UCSD-AML1 (cell line): ENCODE measurements around the gene DOCK4.

Source experiments
- DNase-seq: peaks from one replicate; lab custom pipeline; 2025; ENCODE audit not compliant: unreplicated experiment; lab: John Stamatoyannopoulos, UW

DOCK4 gene

GRCh38 chr7:112190120-112190519 is 16.1 kb downstream of the DOCK4 start:
- DNase-seq: no peak

- DNase-seq: no peak
Measured at GRCh38 chr7:112189691-112190090, 16.5 kb downstream of the DOCK4 start.

DNA sequence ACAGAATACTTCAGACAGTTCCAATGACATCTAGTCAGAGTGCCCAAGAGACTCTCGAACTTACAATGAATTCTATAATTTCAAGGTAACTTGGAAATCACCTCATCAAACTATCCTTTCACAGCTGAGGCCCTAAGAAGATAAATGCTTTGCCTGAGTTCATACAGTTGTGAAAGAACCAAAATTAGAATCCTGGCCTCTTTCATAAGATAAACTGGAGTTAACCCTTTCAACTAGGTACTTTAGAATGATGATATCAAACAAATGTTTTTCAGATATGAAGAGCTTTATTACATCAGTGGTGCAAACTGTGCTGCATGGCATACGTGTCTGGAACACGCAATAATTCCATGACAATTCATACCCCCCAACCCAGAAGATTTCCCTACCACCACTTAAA is 17.9 kb downstream of the DOCK4 start:
- no peak for DNase-seq

- no peak for DNase-seq
Measured at GRCh38 chr7:112186300-112186699, 19.9 kb downstream of the DOCK4 start.

GRCh38 chr7:112185005-112185834 is 21.0 kb downstream of the DOCK4 start:
- DNase-seq: no peak

DNA sequence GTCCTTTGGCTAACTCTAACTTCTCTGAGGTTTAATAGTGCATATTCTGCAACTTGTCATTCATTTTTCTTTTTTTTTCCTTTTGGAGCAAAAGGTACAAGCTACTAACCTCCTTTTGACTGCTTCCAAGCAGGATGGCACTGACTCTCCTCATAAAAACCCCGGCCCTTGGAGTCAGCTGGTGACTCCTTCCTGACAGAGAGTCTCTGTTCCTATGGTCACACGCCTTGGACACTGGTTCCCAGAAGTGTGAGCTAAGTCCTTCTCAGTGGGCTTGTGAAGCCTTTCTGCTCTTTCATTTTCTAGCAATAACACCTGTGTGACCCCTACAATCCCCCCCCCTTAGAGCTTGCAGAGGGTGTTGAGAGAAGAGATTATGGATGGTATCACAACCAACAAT is 21.7 kb downstream of the DOCK4 start:
- DNase-seq: no peak

DNA sequence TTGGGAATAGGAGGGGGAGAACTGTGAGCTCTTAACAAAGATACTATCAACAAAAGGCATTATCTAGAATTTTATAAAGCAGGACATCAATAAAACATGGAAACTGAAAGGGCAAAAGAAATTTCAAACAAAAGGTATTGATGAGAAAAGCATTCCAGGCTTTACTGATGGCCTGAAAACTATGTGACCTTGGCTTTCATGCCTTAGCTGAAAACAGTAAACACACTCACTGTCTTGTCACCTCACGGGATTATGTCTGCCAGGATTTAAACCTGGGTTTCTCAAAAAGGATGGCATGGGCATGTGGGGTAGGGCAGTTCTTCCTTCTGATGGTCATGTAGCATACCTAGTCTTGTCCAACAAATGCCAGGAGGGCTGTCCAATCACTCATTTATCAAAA is 22.9 kb downstream of the DOCK4 start:
- no peak for DNase-seq

GRCh38 chr7:112182749-112183148 is 23.4 kb downstream of the DOCK4 start:
- no peak for DNase-seq

GRCh38 chr7:112180223-112180622 is 26.0 kb downstream of the DOCK4 start:
- DNase-seq: no peak

DNA sequence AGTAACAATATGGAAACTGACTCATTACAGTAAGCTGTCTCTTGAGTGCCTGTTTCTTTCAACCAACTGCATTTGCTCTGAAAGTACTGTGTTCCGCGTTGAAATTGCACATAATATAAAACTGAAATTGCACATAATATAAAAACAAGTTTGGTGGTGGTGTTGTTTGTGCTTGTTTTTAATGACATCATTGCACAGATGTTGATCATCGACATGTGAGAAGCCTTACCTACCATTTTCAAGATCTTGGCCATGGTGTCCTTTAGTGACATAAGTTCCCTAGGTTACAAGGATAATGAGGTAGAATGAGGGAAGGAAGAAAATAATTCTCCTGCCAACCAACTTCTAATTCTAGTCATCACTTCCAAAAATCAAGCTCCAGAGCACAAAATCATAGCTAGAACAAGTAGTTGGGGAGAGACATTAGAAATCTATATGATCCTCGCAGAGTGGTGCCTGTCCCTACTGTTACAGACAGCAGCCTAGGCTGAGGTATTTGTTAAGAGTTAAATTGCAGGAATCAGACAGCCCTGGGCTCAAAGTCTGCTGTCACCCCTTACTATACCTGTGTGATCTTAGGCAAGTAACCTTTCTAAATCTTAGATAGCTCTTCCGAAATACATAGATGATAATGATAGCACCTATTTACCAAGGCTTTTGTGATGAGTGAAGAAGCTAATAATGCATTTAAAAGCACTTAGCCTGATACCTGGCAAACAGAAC is 29.3 kb downstream of the DOCK4 start:
- DNase-seq: no peak

DNA sequence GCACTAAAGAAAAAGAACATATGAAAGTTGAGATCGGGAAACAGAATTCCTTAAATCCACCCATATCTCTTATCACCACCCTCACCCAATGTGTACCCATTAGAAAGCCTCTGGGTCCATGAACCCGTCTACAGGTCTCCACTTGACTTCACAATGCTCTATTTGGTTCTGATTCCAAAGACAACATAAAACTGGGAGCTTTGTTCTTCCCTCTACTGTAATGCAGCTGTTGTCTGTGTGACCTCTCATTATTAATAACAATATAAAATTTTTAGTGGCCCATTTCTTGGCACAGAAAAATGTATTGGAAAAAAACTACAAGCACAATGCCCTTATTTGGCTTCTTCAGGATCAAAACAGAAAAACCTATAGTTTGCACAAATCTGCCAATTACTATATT is 30.0 kb downstream of the DOCK4 start:
- DNase-seq: no peak

DNA sequence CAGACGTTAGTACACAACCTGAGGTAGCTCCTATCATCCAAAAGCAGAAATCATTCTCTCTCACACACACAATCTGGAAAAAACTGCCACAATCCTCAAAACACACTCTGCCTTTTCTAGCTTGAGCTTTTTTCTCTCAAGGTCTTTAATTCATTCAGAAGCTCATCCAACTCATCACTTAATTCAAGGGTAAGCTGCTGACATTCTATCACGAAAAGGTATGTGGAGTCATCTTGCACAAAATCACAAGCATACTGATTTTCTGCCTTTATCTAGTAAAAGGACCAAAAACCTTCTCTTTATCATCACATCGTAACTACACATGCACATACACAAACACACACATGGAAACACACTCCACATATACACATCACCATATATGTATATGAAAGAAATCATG is 32.0 kb downstream of the DOCK4 start:
- DNase-seq: no peak

DNA sequence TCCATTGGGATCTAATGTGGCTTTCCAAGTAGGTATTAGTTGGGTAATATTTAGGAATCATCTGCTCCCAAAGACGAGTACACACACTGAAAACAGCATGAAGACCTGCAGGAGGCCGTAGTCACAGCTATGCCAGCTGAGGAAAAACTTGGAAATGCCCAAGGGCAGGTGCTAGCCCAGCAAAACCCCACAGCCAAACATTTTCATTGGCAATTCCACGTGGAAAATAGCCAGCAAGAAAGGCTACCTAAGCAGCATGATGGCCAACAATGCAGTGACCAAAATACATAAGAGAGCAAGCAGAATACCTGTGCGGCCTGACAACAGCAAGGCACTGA is 32.7 kb downstream of the DOCK4 start:
- DNase-seq: no peak

DNA sequence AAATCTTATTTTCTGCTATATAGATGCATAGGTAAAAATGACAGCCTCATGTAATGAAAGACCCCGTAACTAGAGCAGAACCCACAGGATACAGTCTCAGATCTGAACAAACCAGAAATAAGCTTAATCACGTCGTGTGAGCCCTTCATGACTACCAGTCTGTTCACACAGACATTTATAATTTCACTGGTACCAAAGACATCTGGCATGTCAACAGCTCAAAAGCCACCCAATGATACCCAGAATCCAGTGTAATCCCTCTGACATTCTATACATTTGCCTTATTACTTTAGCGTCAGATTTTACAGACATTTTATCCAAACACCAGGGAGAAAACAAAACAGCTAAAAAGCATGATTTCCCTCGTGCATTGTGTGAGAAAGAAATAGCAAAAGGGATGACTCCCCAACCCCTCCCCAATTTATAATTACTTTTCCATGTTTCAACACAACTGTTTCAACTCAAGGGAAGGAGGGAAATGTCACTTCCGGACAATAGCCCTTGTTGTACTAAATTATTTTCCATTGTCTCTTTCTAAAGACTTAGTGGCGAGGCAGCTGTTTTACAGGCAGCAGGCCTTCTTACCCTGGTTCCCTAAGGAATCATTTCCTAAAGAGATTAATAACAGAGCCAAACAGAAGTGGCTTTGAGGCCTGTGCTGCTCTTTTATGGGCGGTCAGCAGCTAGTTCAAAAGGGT is 33.2 kb downstream of the DOCK4 start:
- no peak for DNase-seq

DNA sequence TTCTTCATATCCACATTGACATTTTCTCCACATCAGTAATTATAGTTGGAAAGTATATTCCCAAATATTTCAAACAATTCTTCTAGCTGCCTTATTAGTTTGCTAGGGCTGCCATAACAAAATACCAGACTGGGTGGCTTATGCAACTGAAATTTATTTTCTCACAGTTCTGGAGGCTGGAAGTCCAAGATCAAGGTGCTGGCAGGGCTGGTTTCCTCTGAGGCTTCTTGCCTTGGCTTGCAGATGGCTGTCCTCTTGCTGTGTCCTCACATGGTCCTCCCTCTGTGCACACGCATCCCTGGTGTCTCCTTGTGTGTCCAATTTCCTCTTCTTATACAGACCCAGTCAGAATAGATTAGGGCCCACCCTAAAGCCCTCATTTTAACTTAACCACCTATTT is 34.5 kb downstream of the DOCK4 start:
- DNase-seq: no peak

DNA sequence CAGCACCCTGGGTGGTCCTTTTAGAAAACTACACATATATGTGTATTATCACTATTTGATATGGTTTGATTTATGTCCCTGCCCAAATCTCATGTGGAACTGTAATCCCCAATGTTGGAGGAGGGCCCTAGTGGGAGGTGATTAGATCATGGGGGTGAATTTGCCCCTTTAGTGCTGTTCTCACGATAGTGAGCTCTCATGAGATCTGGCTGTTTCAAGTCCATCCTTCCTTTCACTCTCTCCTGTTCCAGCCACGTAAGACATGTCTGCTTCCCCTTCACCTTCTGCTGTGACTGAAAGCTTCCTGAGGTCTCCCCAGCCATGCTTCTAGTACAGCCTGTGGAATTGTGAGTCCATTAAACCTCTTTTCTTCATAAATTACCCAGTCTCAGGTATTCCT is 37.3 kb downstream of the DOCK4 start:
- DNase-seq: no peak

DNA sequence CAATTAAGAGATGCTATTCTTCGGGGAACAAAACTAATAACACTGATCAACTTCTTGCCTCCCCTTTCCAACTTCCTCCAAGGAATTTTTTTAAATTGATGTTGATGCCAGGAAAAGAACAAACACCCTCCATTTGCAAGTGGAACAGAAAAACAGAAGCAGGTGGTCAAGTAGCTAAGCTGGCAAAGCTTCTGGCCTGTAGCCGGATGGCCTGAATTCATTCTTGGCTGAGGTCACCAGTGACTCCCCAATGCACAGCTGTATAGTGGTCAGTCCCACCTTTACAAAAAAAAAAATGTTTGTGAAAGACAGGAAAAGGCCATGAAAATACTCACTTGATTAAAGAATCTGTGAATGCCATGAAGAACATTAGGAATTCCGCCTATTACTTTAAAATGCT is 39.1 kb downstream of the DOCK4 start:
- DNase-seq: no peak

DNA sequence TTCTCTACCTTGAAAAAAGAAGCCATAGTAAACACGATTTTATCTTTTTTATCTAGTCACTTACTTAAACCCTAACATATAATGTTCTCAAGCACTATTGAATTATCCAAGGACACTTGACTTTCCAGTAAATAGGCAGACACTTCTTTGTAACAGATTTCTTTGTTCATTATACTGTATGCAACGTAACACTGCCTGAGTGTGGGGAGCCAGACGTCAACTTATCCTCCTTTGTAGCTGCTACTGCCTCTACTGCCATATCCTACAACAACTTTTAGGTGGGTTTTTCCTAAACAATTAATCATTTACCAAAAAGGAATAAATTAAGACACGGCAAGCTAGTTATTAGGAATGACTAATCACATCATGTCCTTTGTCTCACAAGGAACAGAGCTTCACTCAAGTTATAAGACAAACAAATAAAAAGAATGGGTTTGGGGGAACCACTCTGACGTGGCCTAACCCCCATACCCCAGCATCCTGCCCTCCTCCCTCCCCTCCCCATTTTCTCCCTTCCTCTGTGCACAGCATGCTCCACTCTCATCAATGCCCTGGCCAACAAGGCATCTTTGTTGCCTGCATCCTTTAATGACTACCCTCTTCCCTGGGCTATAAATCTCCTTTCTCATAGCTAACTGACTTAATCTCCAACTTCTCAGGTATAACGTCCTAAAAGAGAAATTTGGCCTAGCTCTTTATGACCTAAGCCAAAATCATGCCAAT is 43.3 kb downstream of the DOCK4 start:
- no peak for DNase-seq

- DNase-seq: peak; percentile 51
Measured at GRCh38 chr7:112162142-112162766, 43.9 kb downstream of the DOCK4 start.

DNA sequence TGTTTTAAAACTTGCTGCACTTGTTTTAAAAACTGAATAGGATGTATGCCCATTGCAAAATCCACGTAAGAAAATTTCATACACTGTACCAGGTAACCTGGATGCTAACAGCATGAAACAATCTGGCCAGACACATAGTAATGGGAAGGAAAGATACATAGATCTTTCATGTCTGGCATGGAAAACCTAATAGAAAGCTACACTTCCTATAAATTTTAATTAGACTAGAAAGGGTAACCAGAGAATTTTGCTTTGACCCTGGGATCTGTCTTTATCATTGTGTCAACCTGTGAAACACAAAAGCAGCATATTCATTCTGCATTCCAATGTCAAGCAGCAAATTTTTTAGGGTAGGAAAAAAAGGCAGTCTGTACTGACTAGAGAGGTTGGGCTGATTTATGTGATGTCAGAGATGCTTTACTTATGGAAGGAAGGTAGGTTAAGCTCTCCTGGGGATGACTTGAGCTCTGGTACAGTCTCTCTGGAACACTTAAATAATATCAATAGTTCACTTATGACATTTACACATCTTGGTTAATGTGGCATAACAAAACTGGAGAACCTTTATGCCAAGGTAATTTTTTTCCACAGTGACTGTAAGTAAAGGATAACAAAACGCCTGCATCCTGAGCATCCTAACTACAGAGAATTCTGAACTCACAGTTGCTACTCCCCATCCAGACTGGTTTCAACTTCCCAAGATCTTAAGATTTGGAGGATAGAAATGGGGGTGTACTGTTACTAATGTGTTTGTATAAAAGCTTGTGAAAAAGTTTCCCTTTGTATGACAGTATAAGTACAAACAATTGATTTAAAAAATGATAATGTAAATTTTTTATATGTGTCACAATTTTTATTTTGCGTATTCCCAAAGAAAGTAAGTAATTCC is 44.7 kb downstream of the DOCK4 start:
- DNase-seq: no peak
